Stimulated activated CD4-positive, alpha-beta T cell treated with anti-CD3 and anti-CD28 coated beads, Interleukin-1b, Interleukin-23, amount 100 ng/mL, for 1 hour (primary cell): ENCODE data around the gene KCNJ12.

ENCODE experiments used
- DNase-seq, 2 donors: peaks; one replicate each; pipeline ENCODE4 v3.0.0-alpha.2; 2020; ENCODE audit warnings: low read depth in 2 of 2

The KCNJ12 gene

GRCh38 chr17:21368545-21369246 lies 7.5 kb upstream of the KCNJ12 start:
- no peak for DNase-seq

- no peak for DNase-seq
Measured at GRCh38 chr17:21369395-21369794, 6.8 kb upstream of the KCNJ12 start.

- DNase-seq, result no peak
Measured at GRCh38 chr17:21370430-21370829, 5.7 kb upstream of the KCNJ12 start.

GRCh38 chr17:21371511-21372081 lies 4.6 kb upstream of the KCNJ12 start:
- no peak for DNase-seq

GRCh38 chr17:21372256-21372954 lies 3.8 kb upstream of the KCNJ12 start:
- DNase-seq, result no peak

- no peak for DNase-seq
Measured at GRCh38 chr17:21373036-21373435, 3.1 kb upstream of the KCNJ12 start.

GRCh38 chr17:21373696-21374440 lies 2.3 kb upstream of the KCNJ12 start:
- DNase-seq, result no peak

GRCh38 chr17:21374441-21375161 lies 1.6 kb upstream of the KCNJ12 start:
- DNase-seq, result no peak

GRCh38 chr17:21375162-21375560 lies 996 bp upstream of the KCNJ12 start:
- no peak for DNase-seq

- no peak for DNase-seq
Measured at GRCh38 chr17:21375757-21376080, 438 bp upstream of the KCNJ12 start.

- DNase-seq, result no peak
Measured at GRCh38 chr17:21376759-21377690, 868 bp downstream of the KCNJ12 start.

- no peak for DNase-seq
Measured at GRCh38 chr17:21377705-21378396, 1.7 kb downstream of the KCNJ12 start.

- no peak for DNase-seq
Measured at GRCh38 chr17:21378553-21378952, 2.4 kb downstream of the KCNJ12 start.

- no peak for DNase-seq
Measured at GRCh38 chr17:21379080-21379711, 3.0 kb downstream of the KCNJ12 start.

- no peak for DNase-seq
Measured at GRCh38 chr17:21380659-21381058, 4.5 kb downstream of the KCNJ12 start.

- DNase-seq, result no peak
Measured at GRCh38 chr17:21381076-21381706, 5.0 kb downstream of the KCNJ12 start.

- DNase-seq, result no peak
Measured at GRCh38 chr17:21382560-21383495, 6.7 kb downstream of the KCNJ12 start.

GRCh38 chr17:21385281-21385845 lies 9.2 kb downstream of the KCNJ12 start:
- no peak for DNase-seq
